ENCODE data around the gene GIT2. TPM values are rescaled to one million over a fixed set of nuclear protein-coding genes. Genes with fewer than 3 reads are reported as not detected.

Gene GIT2
- total RNA-seq, 3 donors from 2014 or later: 41.3 to 53.1 (median 42.6) TPM

- Histone ChIP-seq H3K9me3 (no peaks in the 10 kb centered on the region), H3K4me1 (peaks cover 0 to 4% of the 10 kb centered on the region in 2 donors), H3K4me3 (peak overlapping the region; percentile 92 to 99 (median 99)), H3K27me3 (no peaks in the 10 kb centered on the region), H3K36me3 (peaks cover 4% of the 10 kb centered on the region), H3K27ac (peak overlapping the region in 1 of 2 donors; percentile 79)
- intact Hi-C loops (cut with DNase I; ENCODE audit: low total_unique reads): no loop called here
- no peak for DNase-seq (ENCODE audit: low spot score in 2 of 2)
- TF ChIP-seq CTCF (IDR thresholded peaks at IDR 0.05) (no peak), POLR2AphosphoS5 (IDR thresholded peaks at IDR 0.05) (no peak), POLR2A (IDR thresholded peaks at IDR 0.05) (no peak)
These were observed 1.6 kb downstream of the GIT2 start for GRCh38 chr12:109994401-109995175.

GRCh38 chr12:109993091-109993490, 3.1 kb downstream of the GIT2 start:
- no peak overlapping the region for H3K27ac ChIP-seq
- no peak for TF ChIP-seq POLR2A (IDR thresholded peaks at IDR 0.05)
- no peak for TF ChIP-seq POLR2AphosphoS5 (IDR thresholded peaks at IDR 0.05)
- TF ChIP-seq CTCF (IDR thresholded peaks at IDR 0.05): no peak
- intact Hi-C loops (cut with DNase I; ENCODE audit: low total_unique reads): no loop called here

GRCh38 chr12:109991586-109991985, 4.6 kb downstream of the GIT2 start:
- no peak overlapping the region for H3K27ac ChIP-seq
- peaks cover 0 to 4% of the 10 kb centered on the region in 2 donors for H3K4me1 ChIP-seq
- TF ChIP-seq POLR2A (IDR thresholded peaks at IDR 0.05) (no peak), POLR2AphosphoS5 (IDR thresholded peaks at IDR 0.05) (no peak), CTCF (IDR thresholded peaks at IDR 0.05) (no peak)
- no peak overlapping the region for H3K4me3 ChIP-seq
- H3K9me3 ChIP-seq: no peaks in the 10 kb centered on the region
- H3K36me3 ChIP-seq: peaks cover 8% of the 10 kb centered on the region
- no peaks in the 10 kb centered on the region for H3K27me3 ChIP-seq
- no peak for DNase-seq (ENCODE audit: low spot score in 2 of 2)
- intact Hi-C loops (cut with DNase I; ENCODE audit: low total_unique reads): no loop called here

More at GRCh38 chr12:109993091-109993490, 3.1 kb downstream of the GIT2 start:
- no peaks in the 10 kb centered on the region for H3K9me3 ChIP-seq
- H3K4me1 ChIP-seq: peaks cover 0 to 4% of the 10 kb centered on the region in 2 donors
- H3K4me3 ChIP-seq: no peak overlapping the region
- H3K27me3 ChIP-seq: no peaks in the 10 kb centered on the region
- DNase-seq (ENCODE audit: low spot score in 2 of 2): no peak
- H3K36me3 ChIP-seq: peaks cover 8% of the 10 kb centered on the region

GRCh38 chr12:109989380-109989779, 6.8 kb downstream of the GIT2 start:
- no peaks in the 10 kb centered on the region for H3K4me1 ChIP-seq
- H3K9me3 ChIP-seq: no peaks in the 10 kb centered on the region
- no peak for TF ChIP-seq CTCF (IDR thresholded peaks at IDR 0.05)
- TF ChIP-seq POLR2AphosphoS5 (IDR thresholded peaks at IDR 0.05): no peak
- no peak for TF ChIP-seq POLR2A (IDR thresholded peaks at IDR 0.05)
- no peaks in the 10 kb centered on the region for H3K27me3 ChIP-seq
- peaks cover 8% of the 10 kb centered on the region for H3K36me3 ChIP-seq
- H3K27ac ChIP-seq: no peak overlapping the region
- no peak overlapping the region for H3K4me3 ChIP-seq
- no peak for DNase-seq (ENCODE audit: low spot score in 2 of 2)
- intact Hi-C loops (cut with DNase I; ENCODE audit: low total_unique reads): no loop called here

- TF ChIP-seq POLR2A (IDR thresholded peaks at IDR 0.05) (no peak), CTCF (IDR thresholded peaks at IDR 0.05) (no peak), POLR2AphosphoS5 (IDR thresholded peaks at IDR 0.05) (no peak)
- Histone ChIP-seq H3K4me3 (no peak overlapping the region), H3K27ac (no peak overlapping the region), H3K36me3 (peaks cover 8% of the 10 kb centered on the region), H3K27me3 (no peaks in the 10 kb centered on the region), H3K9me3 (no peaks in the 10 kb centered on the region), H3K4me1 (no peaks in the 10 kb centered on the region)
- intact Hi-C loops (cut with DNase I; ENCODE audit: low total_unique reads): no loop called here
- DNase-seq (ENCODE audit: low spot score in 2 of 2): no peak
These were observed 7.3 kb downstream of the GIT2 start for GRCh38 chr12:109988903-109989302.

All from breast epithelium (tissue), 4 donors.